Measurements from ENCODE around the gene TRIM15. TPM values are rescaled to one million over a fixed set of nuclear protein-coding genes. Genes with fewer than 3 reads are reported as not detected.

Gene TRIM15
- total RNA-seq, 4 donors from 2014 or later, result not detected

DNA sequence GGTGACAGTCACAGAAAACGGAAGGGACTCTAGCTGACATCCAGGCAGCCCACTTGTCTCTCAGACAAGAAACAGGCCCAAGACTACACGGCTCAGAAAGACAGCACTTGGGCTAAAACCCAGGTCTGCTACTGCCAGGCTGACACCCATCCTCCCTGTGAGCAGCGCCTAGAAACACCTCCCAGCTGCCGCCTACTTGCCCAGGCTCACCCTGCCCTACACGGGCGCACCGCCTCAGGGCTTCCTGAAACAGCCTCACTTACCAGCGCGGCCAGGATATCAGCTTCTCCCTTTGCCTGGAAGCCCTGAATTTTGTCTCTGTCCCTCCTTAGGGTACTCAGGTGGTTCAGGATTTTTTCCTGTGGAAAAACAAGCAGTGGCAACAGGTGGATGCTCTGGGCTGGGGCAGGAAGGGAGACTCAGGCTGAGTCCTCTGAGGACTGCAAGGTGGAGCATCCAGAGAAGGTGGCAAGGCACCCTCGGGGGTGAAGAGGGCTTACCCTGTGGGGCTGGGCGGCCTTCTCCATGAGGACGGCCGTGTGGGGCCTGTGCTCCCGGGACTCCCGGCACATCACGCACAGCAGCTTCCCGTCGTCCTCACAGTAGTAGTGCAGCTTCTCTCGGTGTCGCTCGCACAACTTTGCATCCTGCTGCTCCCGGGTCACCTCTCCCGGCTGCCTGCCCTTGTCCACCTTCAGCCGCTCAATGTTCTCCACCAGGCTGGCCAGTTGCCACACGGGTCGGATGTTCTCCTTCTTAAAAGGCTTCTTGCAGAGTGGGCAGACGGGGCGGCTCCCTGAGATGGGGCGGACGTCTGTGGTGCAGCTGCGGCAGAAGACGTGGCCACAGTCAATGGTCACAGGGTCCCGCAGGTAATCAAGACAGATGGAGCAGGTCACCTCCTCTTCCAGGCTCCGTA, 35.1 kb downstream of the TRIM15 start:
- no peak overlapping the region for H3K4me3 ChIP-seq
- H3K27ac ChIP-seq, result no peak overlapping the region
- peaks cover 0 to 70% (median 33%) of the 10 kb centered on the region in 3 donors for H3K36me3 ChIP-seq
- peaks cover 0 to 28% (median 8%) of the 10 kb centered on the region in 4 donors for H3K4me1 ChIP-seq
- DNase-seq (ENCODE audit: low spot score in 2 of 2), result no peak
- WGBS, 2 donors, result 94% methylated on average over 32 to 34 of the region's 34 CpGs
- no peak for TF ChIP-seq POLR2A (IDR thresholded peaks at IDR 0.05)
- TF ChIP-seq, protein P1, sequence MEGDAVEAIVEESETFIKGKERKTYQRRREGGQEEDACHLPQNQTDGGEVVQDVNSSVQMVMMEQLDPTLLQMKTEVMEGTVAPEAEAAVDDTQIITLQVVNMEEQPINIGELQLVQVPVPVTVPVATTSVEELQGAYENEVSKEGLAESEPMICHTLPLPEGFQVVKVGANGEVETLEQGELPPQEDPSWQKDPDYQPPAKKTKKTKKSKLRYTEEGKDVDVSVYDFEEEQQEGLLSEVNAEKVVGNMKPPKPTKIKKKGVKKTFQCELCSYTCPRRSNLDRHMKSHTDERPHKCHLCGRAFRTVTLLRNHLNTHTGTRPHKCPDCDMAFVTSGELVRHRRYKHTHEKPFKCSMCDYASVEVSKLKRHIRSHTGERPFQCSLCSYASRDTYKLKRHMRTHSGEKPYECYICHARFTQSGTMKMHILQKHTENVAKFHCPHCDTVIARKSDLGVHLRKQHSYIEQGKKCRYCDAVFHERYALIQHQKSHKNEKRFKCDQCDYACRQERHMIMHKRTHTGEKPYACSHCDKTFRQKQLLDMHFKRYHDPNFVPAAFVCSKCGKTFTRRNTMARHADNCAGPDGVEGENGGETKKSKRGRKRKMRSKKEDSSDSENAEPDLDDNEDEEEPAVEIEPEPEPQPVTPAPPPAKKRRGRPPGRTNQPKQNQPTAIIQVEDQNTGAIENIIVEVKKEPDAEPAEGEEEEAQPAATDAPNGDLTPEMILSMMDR (IDR thresholded peaks at IDR 0.05), result no peak
- no peak for TF ChIP-seq EP300 (IDR thresholded peaks at IDR 0.05)
- no peaks in the 10 kb centered on the region for H3K9me3 ChIP-seq
- H3K27me3 ChIP-seq, result no peaks in the 10 kb centered on the region

DNA sequence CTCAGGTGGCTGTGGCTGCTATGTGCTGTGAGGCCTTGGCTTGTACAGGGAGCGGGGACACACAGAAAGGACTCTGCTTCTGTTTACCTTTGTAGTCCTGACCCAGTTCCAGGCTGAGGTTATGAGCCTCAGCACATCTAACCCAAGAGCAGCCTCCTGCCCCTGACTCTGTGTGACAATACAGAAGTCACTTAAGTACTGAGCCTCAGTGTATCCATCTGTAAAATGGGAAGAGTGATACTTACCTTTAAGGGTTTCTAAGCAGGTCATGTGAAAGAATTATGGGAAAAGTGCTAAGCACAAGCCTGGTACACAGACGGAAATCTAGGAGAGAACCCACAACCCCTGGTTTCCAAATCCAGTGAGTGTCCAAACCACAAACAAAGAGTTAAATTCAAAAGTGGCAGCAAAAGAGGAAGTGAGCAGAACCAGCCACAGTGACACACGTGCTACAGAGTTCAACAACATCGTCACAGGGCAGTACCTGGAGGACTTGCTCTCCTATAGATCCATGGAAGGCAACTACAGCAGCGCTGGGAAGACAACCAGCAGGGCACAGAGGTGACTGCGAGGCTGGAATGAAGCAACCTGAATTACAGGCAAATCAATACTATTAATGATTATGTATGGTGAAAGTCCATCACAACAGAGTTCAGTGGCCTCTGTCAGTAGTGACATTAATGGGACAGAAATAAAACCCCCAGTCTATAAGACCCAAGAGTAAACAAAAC, 37.4 kb downstream of the TRIM15 start:
- H3K36me3 ChIP-seq, result peaks cover 0 to 47% (median 19%) of the 10 kb centered on the region in 3 donors
- no peak overlapping the region for H3K4me3 ChIP-seq
- DNase-seq (ENCODE audit: low spot score in 2 of 2), result no peak
- TF ChIP-seq, protein P1 (IDR thresholded peaks at IDR 0.05), result no peak
- TF ChIP-seq EP300 (IDR thresholded peaks at IDR 0.05) (no peak), POLR2A (IDR thresholded peaks at IDR 0.05) (no peak)
- no peaks in the 10 kb centered on the region for H3K27me3 ChIP-seq
- no peaks in the 10 kb centered on the region for H3K9me3 ChIP-seq
- 75 to 83% methylated on average over 6 of the region's 6 CpGs for WGBS, 2 donors
- peak overlapping the region in 1 of 4 donors; percentile 35 for H3K27ac ChIP-seq
- H3K4me1 ChIP-seq, result peaks cover 0 to 41% (median 8%) of the 10 kb centered on the region in 4 donors

DNA sequence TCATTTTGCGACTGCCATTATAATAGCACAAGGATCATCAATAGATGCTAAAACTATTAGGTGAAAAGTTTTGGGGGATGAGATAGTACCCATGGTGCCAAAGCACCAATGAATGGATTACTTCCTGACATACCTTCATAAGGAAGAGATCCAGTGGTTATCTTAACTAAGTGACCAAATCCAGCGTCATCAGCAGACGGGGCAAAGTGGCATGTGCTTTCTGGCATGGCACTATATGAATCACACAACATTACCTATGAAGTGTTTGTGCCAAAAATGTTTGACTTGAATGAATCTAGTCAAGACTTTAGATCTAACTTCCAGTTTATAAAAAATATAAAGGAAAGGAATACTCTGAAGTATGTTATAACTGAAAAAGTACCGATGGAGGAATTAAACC, 39.0 kb downstream of the TRIM15 start:
- TF ChIP-seq, protein P1 (IDR thresholded peaks at IDR 0.05), result no peak
- TF ChIP-seq POLR2A (IDR thresholded peaks at IDR 0.05) (no peak), EP300 (IDR thresholded peaks at IDR 0.05) (no peak)
- no peak for DNase-seq (ENCODE audit: low spot score in 2 of 2)
- Histone ChIP-seq H3K4me1 (peaks cover 0 to 57% (median 17%) of the 10 kb centered on the region in 4 donors), H3K27ac (no peak overlapping the region), H3K4me3 (no peak overlapping the region), H3K27me3 (no peaks in the 10 kb centered on the region), H3K36me3 (peaks cover 0 to 30% (median 11%) of the 10 kb centered on the region in 3 donors), H3K9me3 (no peaks in the 10 kb centered on the region)
- WGBS, 2 donors, result 88 to 95% methylated on average over 4 of the region's 4 CpGs

DNA sequence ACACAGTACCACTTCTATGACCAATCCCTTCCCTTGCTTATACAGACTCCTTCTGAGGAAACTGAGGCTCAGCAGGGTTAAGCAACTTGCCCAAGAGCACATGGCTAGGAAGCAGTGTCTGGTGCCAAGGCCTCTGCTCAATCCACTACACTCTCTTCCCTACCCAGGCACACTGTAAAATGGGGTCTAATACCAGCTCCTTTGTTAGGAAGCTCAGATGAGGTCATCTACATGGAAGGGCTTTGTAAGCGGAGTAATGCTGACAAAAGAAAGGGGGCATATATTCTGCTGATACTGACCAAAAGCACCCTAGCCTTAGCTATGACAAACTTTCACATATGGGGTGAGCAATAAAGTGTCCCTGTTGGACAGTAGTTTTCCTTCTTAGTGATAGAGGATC, 40.8 kb downstream of the TRIM15 start:
- Histone ChIP-seq H3K27ac (no peak overlapping the region), H3K27me3 (no peaks in the 10 kb centered on the region), H3K36me3 (peaks cover 0 to 13% (median 0%) of the 10 kb centered on the region in 3 donors), H3K9me3 (no peaks in the 10 kb centered on the region), H3K4me1 (peaks cover 0 to 75% (median 32%) of the 10 kb centered on the region in 4 donors), H3K4me3 (no peak overlapping the region)
- no peak for DNase-seq (ENCODE audit: low spot score in 2 of 2)
- no peak for TF ChIP-seq POLR2A (IDR thresholded peaks at IDR 0.05)
- TF ChIP-seq EP300 (IDR thresholded peaks at IDR 0.05), result no peak
- TF ChIP-seq, protein P1 (IDR thresholded peaks at IDR 0.05), result no peak
- 60 to 65% methylated on average over 1 of the region's 1 CpG for WGBS, 2 donors

Data from tibial nerve (tissue), 4 donors.